HG02943 (cell line): ENCODE data around the gene POTEB.
"Not testable (repeated sequence)": the region's sequence is repeated elsewhere in the genome, so short reads cannot be mapped to it uniquely, and the experiment has no call there.

Source experiments
- ATAC-seq: cut with Tn5 transposase; IDR thresholded peaks from one replicate; pipeline ENCODE4 v1.9.1; 2021; ENCODE audit warnings: mild to moderate bottlenecking, low read depth, moderate library complexity; ENCODE audit not compliant: unreplicated experiment

POTEB gene

DNA sequence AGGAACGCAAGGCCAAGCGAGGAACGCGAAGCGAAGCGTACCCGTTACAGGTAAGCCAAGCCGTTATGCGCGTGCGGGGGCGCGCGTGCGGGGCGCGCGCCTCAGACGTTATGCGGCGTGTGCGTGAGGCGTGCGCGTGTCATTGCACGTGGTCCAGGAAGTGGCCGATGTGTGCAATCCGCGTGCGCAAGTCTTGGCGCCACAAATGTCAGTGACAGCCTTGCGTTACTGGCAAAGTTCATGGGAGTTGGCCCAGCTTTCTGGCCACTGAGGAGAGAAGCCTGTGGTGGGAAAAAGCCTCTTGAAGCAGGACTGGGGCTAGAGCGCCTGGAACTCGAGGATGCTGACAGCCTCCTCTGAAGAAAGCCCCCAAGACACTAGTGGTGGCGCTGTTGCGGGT, at the start of gene POTEB:
Gene POTEB (minus strand): TSS at position 101 of the 400 bp plus-strand sequence. CDS start 489 bp downstream, outside the sequence.
- ATAC-seq = not testable (repeated sequence)

DNA sequence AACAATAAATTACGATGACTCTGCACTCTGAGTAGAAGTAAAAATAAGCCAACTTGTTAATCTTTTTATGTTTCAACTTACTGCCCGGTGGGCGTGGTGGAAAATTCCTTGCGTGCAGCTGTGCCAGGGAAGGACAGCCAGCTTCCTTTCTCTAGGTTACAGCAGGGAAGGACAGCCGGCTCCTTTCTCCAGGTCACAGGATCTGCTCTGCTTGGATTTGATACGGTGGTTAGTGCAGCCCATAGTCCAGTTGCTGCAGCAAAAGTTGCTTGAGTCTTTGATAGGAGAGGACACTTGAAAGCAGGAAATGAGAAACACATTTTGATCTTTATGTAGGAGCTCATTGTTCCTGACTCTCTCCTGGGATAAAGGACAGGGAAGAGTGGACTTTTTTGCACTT, 13.4 kb upstream of the POTEB start:
- ATAC-seq = not testable (repeated sequence)

DNA sequence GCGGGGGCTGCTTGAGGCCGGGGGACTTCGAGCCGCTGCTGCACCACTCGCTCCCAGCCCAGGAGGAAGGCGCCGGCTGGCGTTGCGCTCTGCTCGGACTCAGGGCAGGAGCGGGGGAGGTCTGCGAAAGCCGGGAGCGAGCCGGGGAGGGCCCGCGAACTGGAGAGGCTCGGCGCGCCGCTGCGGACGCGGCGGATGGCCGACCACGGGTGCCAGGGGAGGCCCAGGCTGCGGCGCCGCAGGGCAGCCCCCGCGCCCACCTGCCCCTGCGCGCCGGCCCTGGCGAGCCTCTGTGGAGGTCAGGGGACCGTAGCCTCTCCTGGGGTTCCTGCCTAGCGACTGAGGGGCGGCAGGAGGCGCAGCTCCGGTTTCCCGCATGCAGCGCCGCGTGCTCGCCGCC, 12.0 kb upstream of the POTEB start:
- not testable (repeated sequence) for ATAC-seq

DNA sequence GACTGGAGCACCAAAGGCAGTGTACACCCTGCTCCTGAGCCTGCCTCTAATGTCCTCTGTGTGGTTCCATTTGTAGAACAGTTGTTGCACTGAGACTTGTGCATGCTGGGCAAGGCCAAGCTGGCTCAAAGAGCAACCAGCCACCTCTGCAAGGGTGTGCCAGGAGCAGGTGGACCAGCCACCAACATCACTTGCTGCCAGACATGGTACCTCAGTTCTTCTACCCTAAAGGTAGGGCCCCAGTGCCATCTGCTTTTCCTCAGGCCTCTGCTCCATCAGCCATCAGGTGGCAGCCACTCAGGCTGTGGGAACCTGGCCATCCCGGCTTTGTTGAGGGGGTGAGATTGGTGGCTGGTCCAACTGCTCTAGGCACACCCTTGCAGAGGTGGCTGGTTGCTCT, 38.7 kb downstream of the POTEB start:
- ATAC-seq = not testable (repeated sequence)
